ENCODE results near the gene HIVEP3.

- TF ChIP-seq EZH2 (IDR thresholded peaks at IDR 0.05; ENCODE audit: low read depth) = no peak
- TF ChIP-seq CTCF (conservative IDR thresholded peaks at IDR 0.05) = no peak
These were observed 291.9 kb downstream of the HIVEP3 start for GRCh38 chr1:41626616-41627375.
